Aorta (tissue), 5 donors: ENCODE data around the gene SCIMP. TPM values are rescaled to one million over a fixed set of nuclear protein-coding genes. Genes with fewer than 3 reads are reported as not detected.
A peak's percentile ranks its signal among the peaks of the same experiment; 100 is the strongest.
"Not testable (repeated sequence)": the region's sequence is repeated elsewhere in the genome, so short reads cannot be mapped to it uniquely, and the experiment has no call there.

ENCODE experiments used
- ATAC-seq: fragments of 200-7000 bp; cut with Tn5 transposase; one replicate; pipeline ENCODE4 v1.9.1; 2022; ENCODE audit warnings: moderate library complexity; ENCODE audit not compliant: low FRiP score
- DNase-seq, 2 donors: peaks; one replicate each; pipeline ENCODE4 v3.0.0-alpha.2; 2020
- H3K27ac ChIP-seq, 2 donors: one replicate each; pipeline ENCODE4 v1.5.1; 2013; ENCODE audit warnings: low read length in 2 of 2, mild to moderate bottlenecking in 2 of 2, moderate library complexity in 2 of 2, control low read depth in 1 of 2, inconsistent platforms in 1 of 2, low read depth in 1 of 2
- H3K27me3 ChIP-seq, 2 donors: one replicate each; pipeline ENCODE4 v1.6.1; 2013; ENCODE audit warnings: control low read depth in 1 of 2, low read length in 1 of 2, mild to moderate bottlenecking in 1 of 2, moderate library complexity in 1 of 2; ENCODE audit not compliant: insufficient read depth in 2 of 2, control insufficient read depth in 1 of 2
- H3K36me3 ChIP-seq, 2 donors: one replicate each; pipeline ENCODE4 v1.6.1; 2013; ENCODE audit warnings: control low read depth in 1 of 2, low read length in 1 of 2, mild to moderate bottlenecking in 1 of 2; ENCODE audit not compliant: insufficient read depth in 2 of 2, control insufficient read depth in 1 of 2
- H3K4me1 ChIP-seq, 2 donors: one replicate each; pipeline ENCODE4 v1.6.1; 2013; ENCODE audit warnings: low read length in 2 of 2, control low read depth in 1 of 2, mild to moderate bottlenecking in 1 of 2, moderate library complexity in 1 of 2; ENCODE audit not compliant: insufficient read depth in 2 of 2, control insufficient read depth in 1 of 2
- H3K4me3 ChIP-seq, 2 donors: one replicate each; pipeline ENCODE4 v1.5.1; 2013; ENCODE audit warnings: low read length in 2 of 2, control low read depth in 1 of 2, mild to moderate bottlenecking in 1 of 2
- H3K9me3 ChIP-seq: one replicate; pipeline ENCODE4 v1.6.1; 2013; ENCODE audit warnings: mild to moderate bottlenecking, low read length; ENCODE audit not compliant: control insufficient read depth
- WGBS, 2 donors: extraction: QIAGEN DNeasy Blood & Tissue Kit; methylation state at CpG; one replicate each; pipeline ENCODE4 v1.1.7; 2013; 5-methylcytosine and 5-hydroxymethylcytosine counted together
- intact Hi-C, 2 donors: fragments of 100-400 bp; cut with DNase I; formaldehyde crosslinking; loops; one replicate each; pipeline versions ENCODE4 v1.14.2 to v1.15.0; 2022
- polyA plus RNA-seq, 2 donors: library from polyadenylated mRNA; stranded (reverse); fragments of 200-250 nt; gene quantifications; one replicate each; pipeline ENCODE4 v1.2.3, GENCODE V29; 2013
- total RNA-seq, 2 donors: library from RNA; stranded (reverse); fragmentation: NEBNext Ultra II Directional; extraction: Animal tissue kit (Norgen Biotek cat#: 25700); gene quantifications; one replicate each; pipeline ENCODE4 v1.2.1, GENCODE V29; 2021
- donor health status: healthy with polysubstance abuse.
- donor health status: Bipolar disorder and iron deficiency.
- donor health status: DM: no; HTN: no; CAD: no.
- donor health status: DM: no; HTN: no; CAD: no.
- donor health status: DM: yes; HTN: yes; CAD: no.

SCIMP gene
- total and polyA plus RNA-seq, 4 donors: 0.84 to 8.0 (median 6.0) TPM

GRCh38 chr17:5225668-5226457, 8.8 kb downstream of the SCIMP start:
- Histone ChIP-seq H3K36me3 (no peaks in the 10 kb centered on the region), H3K9me3 (no peaks in the 10 kb centered on the region), H3K27ac (no peak overlapping the region), H3K4me3 (no peak overlapping the region), H3K4me1 (no peaks in the 10 kb centered on the region), H3K27me3 (no peaks in the 10 kb centered on the region)
- 82 to 85% methylated on average over 17 of the region's 17 CpGs for WGBS, 2 donors
- intact Hi-C loops: no loop called here
- no peak for DNase-seq
- ATAC-seq: no peak

GRCh38 chr17:5221912-5222311, 12.7 kb downstream of the SCIMP start:
- whole genome bisulfite sequencing, 2 donors: 92 to 96% methylated on average over 12 of the region's 12 CpGs
- H3K9me3 ChIP-seq, intact Hi-C loops, H3K27ac ChIP-seq, H3K4me1 ChIP-seq, H3K27me3 ChIP-seq, DNase-seq, H3K4me3 ChIP-seq, H3K36me3 ChIP-seq, ATAC-seq: not testable (repeated sequence)

GRCh38 chr17:5220074-5220473, 14.6 kb downstream of the SCIMP start:
- H3K9me3 ChIP-seq: no peaks in the 10 kb centered on the region
- H3K27ac ChIP-seq: no peak overlapping the region
- H3K4me3 ChIP-seq: no peak overlapping the region
- intact Hi-C loops: no loop called here
- ATAC-seq (no peak), DNase-seq (no peak)
- no peaks in the 10 kb centered on the region for H3K4me1 ChIP-seq
- H3K36me3 ChIP-seq: peaks cover 0 to 2% of the 10 kb centered on the region in 2 donors
- 37 to 62% methylated on average over 5 of the region's 5 CpGs for WGBS, 2 donors
- H3K27me3 ChIP-seq: no peaks in the 10 kb centered on the region

- H3K27ac ChIP-seq: no peak overlapping the region
- peaks cover 0 to 2% of the 10 kb centered on the region in 2 donors for H3K36me3 ChIP-seq
These were observed 15.1 kb downstream of the SCIMP start for GRCh38 chr17:5219536-5219935.

GRCh38 chr17:5217562-5217961, 17.1 kb downstream of the SCIMP start:
- H3K4me3 ChIP-seq, ATAC-seq, H3K27me3 ChIP-seq, H3K36me3 ChIP-seq, H3K27ac ChIP-seq, intact Hi-C loops, DNase-seq, H3K9me3 ChIP-seq, H3K4me1 ChIP-seq: not testable (repeated sequence)
- 94 to 98% methylated on average over 2 to 4 of the region's 5 CpGs for WGBS, 2 donors

More at GRCh38 chr17:5219536-5219935, 15.1 kb downstream of the SCIMP start:
- intact Hi-C loops: no loop called here
- WGBS, 2 donors: 94 to 95% methylated on average over 6 of the region's 6 CpGs
- no peaks in the 10 kb centered on the region for H3K27me3 ChIP-seq
- ATAC-seq (no peak), DNase-seq (peak in 1 of 2 donors; percentile 2)
- H3K9me3 ChIP-seq: no peaks in the 10 kb centered on the region
- no peak overlapping the region for H3K4me3 ChIP-seq
- H3K4me1 ChIP-seq: no peaks in the 10 kb centered on the region

- H3K27ac ChIP-seq: no peak overlapping the region
- DNase-seq (no peak), ATAC-seq (no peak)
- H3K4me3 ChIP-seq: no peak overlapping the region
- intact Hi-C loops: no loop called here
- WGBS, 2 donors: 95 to 99% methylated on average over 7 of the region's 7 CpGs
- no peaks in the 10 kb centered on the region for H3K4me1 ChIP-seq
- H3K36me3 ChIP-seq: peaks cover 0 to 3% of the 10 kb centered on the region in 2 donors
- no peaks in the 10 kb centered on the region for H3K27me3 ChIP-seq
- H3K9me3 ChIP-seq: no peaks in the 10 kb centered on the region
These were observed 23.2 kb downstream of the SCIMP start for GRCh38 chr17:5211458-5211857.

- no peaks in the 10 kb centered on the region for H3K4me1 ChIP-seq
- H3K4me3 ChIP-seq: no peak overlapping the region
- H3K36me3 ChIP-seq: peaks cover 0 to 3% of the 10 kb centered on the region in 2 donors
- intact Hi-C loops: no loop called here
- H3K27me3 ChIP-seq: no peaks in the 10 kb centered on the region
- H3K9me3 ChIP-seq: no peaks in the 10 kb centered on the region
- ATAC-seq (no peak), DNase-seq (no peak)
- 91 to 92% methylated on average over 8 of the region's 8 CpGs for WGBS, 2 donors
- no peak overlapping the region for H3K27ac ChIP-seq
These were observed 23.9 kb downstream of the SCIMP start for GRCh38 chr17:5210614-5211252.

GRCh38 chr17:5210091-5210490, 24.6 kb downstream of the SCIMP start:
- H3K4me3 ChIP-seq: no peak overlapping the region
- H3K27me3 ChIP-seq: no peaks in the 10 kb centered on the region
- H3K27ac ChIP-seq: no peak overlapping the region
- no peak for DNase-seq
- 81 to 86% methylated on average over 5 of the region's 5 CpGs for WGBS, 2 donors
- no peak for ATAC-seq
- peaks cover 0 to 3% of the 10 kb centered on the region in 2 donors for H3K36me3 ChIP-seq
- H3K4me1 ChIP-seq: no peaks in the 10 kb centered on the region
- no peaks in the 10 kb centered on the region for H3K9me3 ChIP-seq
- intact Hi-C loops: no loop called here

- no peak overlapping the region for H3K4me3 ChIP-seq
- H3K36me3 ChIP-seq: peaks cover 0 to 3% of the 10 kb centered on the region in 2 donors
- DNase-seq: no peak
- H3K4me1 ChIP-seq: no peaks in the 10 kb centered on the region
- H3K27me3 ChIP-seq: no peaks in the 10 kb centered on the region
- H3K9me3 ChIP-seq: no peaks in the 10 kb centered on the region
- ATAC-seq: no peak
- no peak overlapping the region for H3K27ac ChIP-seq
- WGBS, 2 donors: 88 to 94% methylated on average over 3 of the region's 3 CpGs
- intact Hi-C loops: no loop called here
These were observed 25.3 kb downstream of the SCIMP start for GRCh38 chr17:5209396-5209795.
